GM12891 (cell line): ENCODE data around the gene COX19.
A peak's percentile ranks its signal among the peaks of the same experiment; 100 is the strongest.
"Not testable (repeated sequence)": the region's sequence is repeated elsewhere in the genome, so short reads cannot be mapped to it uniquely, and the experiment has no call there.

Source experiments
- DNase-seq: peaks from one replicate; pipeline ENCODE4 v3.0.0; 2011; ENCODE audit warnings: low spot score; ENCODE audit not compliant: insufficient read length
- FAIRE-seq: peaks from 2 replicates; lab custom pipeline; 2011; peaks lifted over from hg19 to GRCh38; lab: Jason Lieb, UNC
- PAX5 ChIP-seq: IDR thresholded peaks from 2 replicates; pipeline ENCODE4 v1.6.1; 2011; ENCODE audit warnings: low read length, moderate library complexity, mild to moderate bottlenecking; ENCODE audit not compliant: insufficient read depth, severe bottlenecking
- POLR2A ChIP-seq: IDR thresholded peaks from 2 replicates; pipeline ENCODE4 v1.6.1; 2011; ENCODE audit warnings: low read depth, low read length, control low read depth
- POLR2AphosphoS5 ChIP-seq: IDR thresholded peaks from 2 replicates; pipeline ENCODE4 v1.6.1; 2011; ENCODE audit warnings: low read depth, low read length, control low read depth
- POU2F2 ChIP-seq: IDR thresholded peaks from 2 replicates; pipeline ENCODE4 v1.6.1; 2011; ENCODE audit warnings: low read depth, mild to moderate bottlenecking, control low read depth, low read length, moderate library complexity
- SPI1 ChIP-seq: IDR thresholded peaks from 2 replicates; pipeline ENCODE4 v1.6.1; 2011; ENCODE audit warnings: low read depth, low read length, control low read depth
- TAF1 ChIP-seq: IDR thresholded peaks from 2 replicates; pipeline ENCODE4 v1.6.1; 2011; ENCODE audit warnings: low read depth, low read length, control low read depth

The COX19 gene

GRCh38 chr7:1010226-1010625 is 34.9 kb upstream of the COX19 start:
- FAIRE-seq (no peak), DNase-seq (no peak)
- no peak; the same call in 1 of the 2 replicates for TF ChIP-seq POLR2AphosphoS5

GRCh38 chr7:1009747-1010146 is 34.4 kb upstream of the COX19 start:
- no peak for FAIRE-seq
- no peak for TF ChIP-seq POU2F2
- TF ChIP-seq PAX5, result no peak
- no peak for TF ChIP-seq POLR2AphosphoS5
- DNase-seq, result no peak

GRCh38 chr7:1008733-1009363 is 33.5 kb upstream of the COX19 start:
- TF ChIP-seq POU2F2 (no peak), SPI1 (no peak), POLR2A (no peak), POLR2AphosphoS5 (no peak), PAX5 (no peak), TAF1 (no peak)
- no peak for DNase-seq
- peak; percentile 88 for FAIRE-seq

- no peak for TF ChIP-seq POLR2A
- FAIRE-seq (no peak), DNase-seq (no peak)
Measured at GRCh38 chr7:1007901-1008300, 32.6 kb upstream of the COX19 start.

- FAIRE-seq, result no peak
- no peak for TF ChIP-seq PAX5
- TF ChIP-seq POU2F2, result no peak
- no peak for TF ChIP-seq POLR2AphosphoS5
- no peak for TF ChIP-seq SPI1
- TF ChIP-seq TAF1, result no peak
- TF ChIP-seq POLR2A, result no peak
Measured at GRCh38 chr7:1005303-1005702, 30.0 kb upstream of the COX19 start.

GRCh38 chr7:1004018-1004852 is 28.9 kb upstream of the COX19 start:
- FAIRE-seq, result peak; percentile 16
- no peak for TF ChIP-seq POU2F2
- no peak for TF ChIP-seq SPI1
- no peak for TF ChIP-seq POLR2AphosphoS5
- no peak for TF ChIP-seq PAX5
- no peak for TF ChIP-seq TAF1
- TF ChIP-seq POLR2A, result no peak

More at GRCh38 chr7:1005303-1005702, 30.0 kb upstream of the COX19 start:
- no peak for DNase-seq

GRCh38 chr7:1002445-1002844 is 27.1 kb upstream of the COX19 start:
- FAIRE-seq, DNase-seq: not testable (repeated sequence)

More at GRCh38 chr7:1004018-1004852, 28.9 kb upstream of the COX19 start:
- DNase-seq, result no peak

- DNase-seq, FAIRE-seq: not testable (repeated sequence)
Measured at GRCh38 chr7:1002026-1002425, 26.7 kb upstream of the COX19 start.

GRCh38 chr7:1001069-1001770 is 25.9 kb upstream of the COX19 start:
- not testable (repeated sequence) for DNase-seq, FAIRE-seq

- FAIRE-seq, result peak; percentile 84
- DNase-seq, result no peak
- TF ChIP-seq TAF1 (no peak), POU2F2 (no peak), PAX5 (no peak), POLR2AphosphoS5 (no peak), SPI1 (no peak), POLR2A (no peak)
Measured at GRCh38 chr7:999941-1000935, 24.9 kb upstream of the COX19 start.
